GM12878 (cell line): ENCODE measurements around the gene CYP2J2. TPM values are rescaled to one million over a fixed set of nuclear protein-coding genes. Genes with fewer than 3 reads are reported as not detected.

Experiments used
- ATAC-seq: fragments of 200-7000 bp; cut with Tn5 transposase; 3 replicates; pipeline ENCODE4 v1.9.1; 2020; ENCODE audit warnings: mild to moderate bottlenecking, moderate library complexity
- BruUV-seq: library from RNA; stranded (reverse); fragments of 400-500 nt; replicated peaks from 2 replicates; lab custom pipeline; 2021; lab: Mats Ljungman, UMichigan
- CTCF ChIA-PET: fragments of 300-600 bp; sonication (Branson Sonifier 250); formaldehyde crosslinking; extraction: SDS; loops from one replicate; lab custom pipeline; 2021; ENCODE audit warnings: inconsistent platforms; lab: Yijun Ruan, JAX
- POLR2A ChIA-PET: fragments of 350-600 bp; formaldehyde crosslinking; extraction: SDS; loops from one replicate; lab custom pipeline; 2021; ENCODE audit warnings: inconsistent platforms; lab: Charles Lee
- RAD21 ChIA-PET: fragments of 300-600 bp; sonication (Branson Sonifier 250); formaldehyde crosslinking; loops from one replicate; lab custom pipeline; 2023; ENCODE audit warnings: antibody characterized with exemption; ENCODE audit not compliant: unreplicated experiment; lab: Charles Lee
- SMC1A ChIA-PET: fragments of 300-600 bp; sonication (Branson Sonifier 250); formaldehyde crosslinking; loops from one replicate; lab custom pipeline; 2023; ENCODE audit not compliant: unreplicated experiment, uncharacterized antibody; lab: Charles Lee
- DNase-seq: peaks from one replicate; pipeline ENCODE4 v3.0.0-alpha.2; 2011; ENCODE audit warnings: low read depth, low spot score
- FAIRE-seq: peaks from 3 replicates; lab custom pipeline; 2011; peaks lifted over from hg19 to GRCh38; lab: Jason Lieb, UNC
- H2AFZ ChIP-seq: 2 replicates; pipeline ENCODE4 v1.6.0; 2011; ENCODE audit warnings: low read depth, low read length, control low read depth; ENCODE audit not compliant: control insufficient read depth
- H3K27ac ChIP-seq: 2 replicates; pipeline ENCODE4 v1.5.1; 2011; ENCODE audit warnings: control low read depth; ENCODE audit not compliant: control insufficient read depth, insufficient read depth
- H3K27me3 ChIP-seq, 2 experiments: replicated peaks in 1 of 2; 2 replicates each; pipeline versions ENCODE4 v1.6.0 to v1.6.1; 2011; ENCODE audit warnings: low read length in 1 of 2; ENCODE audit not compliant: control insufficient read depth in 2 of 2, insufficient read depth in 2 of 2
- H3K36me3 ChIP-seq, 2 experiments: 2 replicates each; pipeline ENCODE4 v1.5.1; 2011; ENCODE audit warnings: low read length in 1 of 2; ENCODE audit not compliant: control insufficient read depth in 2 of 2, insufficient read depth in 2 of 2
- H3K4me1 ChIP-seq: 2 replicates; pipeline ENCODE4 v1.6.1; 2011; ENCODE audit warnings: mild to moderate bottlenecking, low read length, moderate library complexity, mixed read lengths; ENCODE audit not compliant: control insufficient read depth, insufficient read depth
- H3K4me2 ChIP-seq: 2 replicates; pipeline ENCODE4 v1.6.0; 2011; ENCODE audit warnings: control low read depth; ENCODE audit not compliant: control insufficient read depth, insufficient read depth
- H3K4me3 ChIP-seq: fragments of 200-600 bp; sonication (generic); 2 replicates; pipeline ENCODE4 v1.5.1; 2016
- H3K79me2 ChIP-seq: 2 replicates; pipeline ENCODE4 v1.6.0; 2011; ENCODE audit warnings: low read length; ENCODE audit not compliant: control insufficient read depth, insufficient read depth
- H3K9ac ChIP-seq: 2 replicates; pipeline ENCODE4 v1.8.0; 2011; ENCODE audit warnings: low read length, control low read depth, mixed read lengths; ENCODE audit not compliant: control insufficient read depth, insufficient read depth
- H3K9me3 ChIP-seq: replicated peaks from 3 replicates; pipeline ENCODE4 v1.5.1; 2011; ENCODE audit warnings: mild to moderate bottlenecking, low read length; ENCODE audit not compliant: control insufficient read depth, insufficient read depth
- H4K20me1 ChIP-seq: 2 replicates; pipeline ENCODE4 v1.6.0; 2011; ENCODE audit not compliant: control insufficient read depth, insufficient read depth
- EGR1 ChIP-seq, 2 experiments: IDR thresholded peaks; 1 replicate in 1 of 2; 2 replicates in 1 of 2; pipeline ENCODE4 v1.6.1; 2011 to 2012; ENCODE audit warnings: low read depth in 2 of 2, low read length in 2 of 2, borderline replicate concordance in 1 of 2, mild to moderate bottlenecking in 1 of 2, moderate library complexity in 1 of 2
- GABPA ChIP-seq: IDR thresholded peaks from 2 replicates; pipeline ENCODE4 v1.6.1; 2014; ENCODE audit warnings: antibody characterized with exemption, low read depth, mild to moderate bottlenecking, inconsistent platforms
- LARP7 ChIP-seq: fragments of 450-650 bp; IDR thresholded peaks from 2 replicates; pipeline ENCODE4 v1.6.1; 2017; ENCODE audit warnings: mild to moderate bottlenecking
- MAX ChIP-seq: IDR thresholded peaks from 2 replicates; pipeline ENCODE4 v1.6.1; 2012; ENCODE audit warnings: low read depth, low read length, improper control_type of control experiment
- NKRF ChIP-seq: fragments of 450-650 bp; conservative IDR thresholded peaks from 2 replicates; pipeline ENCODE4 v1.6.1; 2017; ENCODE audit warnings: mild to moderate bottlenecking, moderate library complexity
- RB1 ChIP-seq: fragments of 450-650 bp; formaldehyde crosslinking; IDR thresholded peaks from 2 replicates; pipeline ENCODE4 v1.6.1; 2017; ENCODE audit warnings: mild to moderate bottlenecking, borderline replicate concordance
- RUNX3 ChIP-seq: IDR thresholded peaks from 2 replicates; pipeline ENCODE4 v1.6.1; 2012; ENCODE audit warnings: low read length, inconsistent platforms
- SMAD5 ChIP-seq: IDR thresholded peaks from 2 replicates; pipeline ENCODE4 v1.6.1; 2016; ENCODE audit warnings: antibody characterized with exemption, low read depth
- SMC3 ChIP-seq: IDR thresholded peaks from 2 replicates; pipeline ENCODE4 v1.6.1; 2011; ENCODE audit warnings: low read length, improper control_type of control experiment, borderline replicate concordance
- SUPT20H ChIP-seq: IDR thresholded peaks from 2 replicates; pipeline ENCODE4 v1.6.1; 2011; ENCODE audit warnings: low read depth, mild to moderate bottlenecking, low read length, moderate library complexity, borderline replicate concordance; ENCODE audit not compliant: control insufficient read depth
- WGBS: methylation state at CpG from one replicate; pipeline ENCODE4 v1.1.6; 2016; ENCODE audit warnings: low lambda C conversion rate; ENCODE audit not compliant: insufficient replicate concordance, insufficient coverage; ENCODE audit errors: missing lambda C conversion rate; 5-methylcytosine and 5-hydroxymethylcytosine counted together
- in situ Hi-C: fragments of 300-500 bp; cut with MboI; formaldehyde crosslinking; loops from 9 replicates; pipeline ENCODE4 v1.14.3; 2018; ENCODE audit warnings: mixed read lengths
- intact Hi-C: fragments of 100-400 bp; cut with micrococcal nuclease; formaldehyde crosslinking; loops from one replicate; pipeline ENCODE4 v1.14.2; 2022; ENCODE audit not compliant: unreplicated experiment
- polyA plus RNA-seq, 11 experiments: library from polyadenylated mRNA; depleted of rRNA in 4 of 11; unstranded in 6 of 11; stranded (reverse) in 5 of 11; fragments of >200 nt; fragmentation: Nextera tagmentation in 4 of 11; fragmentation: Illumina TruSeq in 1 of 11; extraction: Ambion mirVana in 4 of 11; extraction: Trizol in 1 of 11; gene quantifications; 1 replicate in 1 of 11; 2 replicates in 10 of 11; pipeline versions ENCODE4 v1.2.1 to v1.2.3, GENCODE V29; 2011 to 2016; ENCODE audit warnings: inconsistent platforms in 2 of 11, missing spikeins in 2 of 11, low read depth in 1 of 11
- total RNA-seq, 4 experiments: library from RNA; depleted of rRNA in 3 of 4; stranded (reverse); fragments of >200 nt in 3 of 4; fragmentation: Illumina TruSeq in 1 of 4; extraction: Trizol in 1 of 4; gene quantifications; 2 replicates each; pipeline versions ENCODE4 v1.2.1 to v1.2.3, GENCODE V29; 2013 to 2021
- TF ChIP-seq, protein P1 (sequence below): IDR thresholded peaks from 2 replicates; pipeline ENCODE4 v1.6.1; 2011; ENCODE audit warnings: borderline replicate concordance, low read depth, mild to moderate bottlenecking, moderate library complexity, low read length; ENCODE audit not compliant: insufficient read depth, poor library complexity, severe bottlenecking

Gene CYP2J2
- total and polyA plus RNA-seq, 10 of the 15 experiments (the other 5 are each of a cell fraction or from before 2014, with no cell fraction given), result 0.06 to 0.34 (median 0.10) TPM; not detected in 3

DNA sequence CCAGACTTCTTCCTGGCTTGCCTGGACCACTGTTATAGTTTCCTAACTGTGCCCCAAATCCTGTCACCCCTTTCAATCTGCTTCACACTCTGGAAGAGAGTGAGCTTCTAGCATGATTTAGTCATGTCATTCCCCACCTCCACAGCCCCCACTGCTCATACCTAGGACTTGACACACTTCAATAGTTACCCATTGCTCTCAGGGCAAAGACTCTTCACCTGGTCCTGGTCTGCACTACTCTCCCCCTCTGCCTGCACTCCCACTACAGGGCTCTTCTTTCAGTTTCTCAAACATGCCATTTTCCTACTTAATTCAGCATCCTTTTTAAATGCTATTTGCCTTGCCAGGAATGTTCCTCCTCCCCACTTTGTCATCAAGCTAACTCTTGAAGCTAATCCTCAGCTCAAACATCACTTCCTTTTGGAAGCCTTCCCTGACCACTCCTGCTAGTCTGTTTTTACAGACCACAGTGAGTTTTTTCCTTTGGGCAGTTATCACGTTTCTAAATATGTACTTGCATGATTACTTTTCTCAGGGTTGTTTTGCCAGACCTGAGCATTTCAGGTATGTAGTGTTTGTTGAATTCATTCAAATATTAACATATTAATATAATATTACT is 24.7 kb downstream of the CYP2J2 start:
- H4K20me1 ChIP-seq, result no peaks in the 10 kb centered on the region
- RAD21 ChIA-PET, result interaction anchor here (1.5 to 1.6 kb wide), 2 partner anchors 45 to 49 kb away, joined by 4 to 11 read pairs; no protein-coding TSS in a partner anchor
- TF ChIP-seq MAX (no peak), RUNX3 (no peak), RB1 (no peak), GABPA (no peak), SUPT20H (no peak), EGR1 (IDR thresholded peaks at IDR 0.05; ENCODE audit: borderline replicate concordance in 1 of 2, low read depth in 2 of 2, low read length in 2 of 2) (no peak), SMAD5 (no peak), NKRF (no peak), LARP7 (no peak), SMC3 (no peak)
- TF ChIP-seq, protein P1, sequence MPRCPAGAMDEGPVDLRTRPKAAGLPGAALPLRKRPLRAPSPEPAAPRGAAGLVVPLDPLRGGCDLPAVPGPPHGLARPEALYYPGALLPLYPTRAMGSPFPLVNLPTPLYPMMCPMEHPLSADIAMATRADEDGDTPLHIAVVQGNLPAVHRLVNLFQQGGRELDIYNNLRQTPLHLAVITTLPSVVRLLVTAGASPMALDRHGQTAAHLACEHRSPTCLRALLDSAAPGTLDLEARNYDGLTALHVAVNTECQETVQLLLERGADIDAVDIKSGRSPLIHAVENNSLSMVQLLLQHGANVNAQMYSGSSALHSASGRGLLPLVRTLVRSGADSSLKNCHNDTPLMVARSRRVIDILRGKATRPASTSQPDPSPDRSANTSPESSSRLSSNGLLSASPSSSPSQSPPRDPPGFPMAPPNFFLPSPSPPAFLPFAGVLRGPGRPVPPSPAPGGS, result no peak
- TF ChIP-seq, all 136 proteins: peak for 0
- no TSS peak for BruUV-seq
- ATAC-seq (no peak), FAIRE-seq (no peak), DNase-seq (no peak)
- ChIA-PET SMC1A (interaction anchor here (0.7 to 3.2 kb wide), 2 partner anchors 45 to 59 kb away, joined by 3 to 16 read pairs; no protein-coding TSS in a partner anchor), CTCF (interaction anchor here (0.7 to 3.5 kb wide), 2 partner anchors 23 to 45 kb away, joined by 3 to 29 read pairs; no protein-coding TSS in a partner anchor), POLR2A (no interaction called here)
- no peak overlapping the region for H3K4me3 ChIP-seq
- no peaks in the 10 kb centered on the region for H3K4me1 ChIP-seq
- H3K4me2 ChIP-seq, result no peak overlapping the region
- no peaks in the 10 kb centered on the region for H3K27me3 ChIP-seq
- in situ Hi-C loops, result no loop called here
- H3K79me2 ChIP-seq, result no peaks in the 10 kb centered on the region
- H3K36me3 ChIP-seq, result no peaks in the 10 kb centered on the region
- H3K9me3 ChIP-seq, result no peaks in the 10 kb centered on the region
- no peak overlapping the region for H2AFZ ChIP-seq
- WGBS, result 4% methylated on average over 1 of the region's 1 CpG
- H3K9ac ChIP-seq, result no peak overlapping the region
- intact Hi-C loops, result no loop called here
- H3K27ac ChIP-seq, result no peak overlapping the region
